NCI-H1417 (cell line): ENCODE measurements around the gene TMED9.
"Not testable (repeated sequence)": the region's sequence is repeated elsewhere in the genome, so short reads cannot be mapped to it uniquely, and the experiment has no call there.

ENCODE experiments used
- DNase-seq, 3 experiments: peaks; one replicate each; lab custom pipeline; 2025; lab: John Stamatoyannopoulos, UW

Gene TMED9

DNA sequence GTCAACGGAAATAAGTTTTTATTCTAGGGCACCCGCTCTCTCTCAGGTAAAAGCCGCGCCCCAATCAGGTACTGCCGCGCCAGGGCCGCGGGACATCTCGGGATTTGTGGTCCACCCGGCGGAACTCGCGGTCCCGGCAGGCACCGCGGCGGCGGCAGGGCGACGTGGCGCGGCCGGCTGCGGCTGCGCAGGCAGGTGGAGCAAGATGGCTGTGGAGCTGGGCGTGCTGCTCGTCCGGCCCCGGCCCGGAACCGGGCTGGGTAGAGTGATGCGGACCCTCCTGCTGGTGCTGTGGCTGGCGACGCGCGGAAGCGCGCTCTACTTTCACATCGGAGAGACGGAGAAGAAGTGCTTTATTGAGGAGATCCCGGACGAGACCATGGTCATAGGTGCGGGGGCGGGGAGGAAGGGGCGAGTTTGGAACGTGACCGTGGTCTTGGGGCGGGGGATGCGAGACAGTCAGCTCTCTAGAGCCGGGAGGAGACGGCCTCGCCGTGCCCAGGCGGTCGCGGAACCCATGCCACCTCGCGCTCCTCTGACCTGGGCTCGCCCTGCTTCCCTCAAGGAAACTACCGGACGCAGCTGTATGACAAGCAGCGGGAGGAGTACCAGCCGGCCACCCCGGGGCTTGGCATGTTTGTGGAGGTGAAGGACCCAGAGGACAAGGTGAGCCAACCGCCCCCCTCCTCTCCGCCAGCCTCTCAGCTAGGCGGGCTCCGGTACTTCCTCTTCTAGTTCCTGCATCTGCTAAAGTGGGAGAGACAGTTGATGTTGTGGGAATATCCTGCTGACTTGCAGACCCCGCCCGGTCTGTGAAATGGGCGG lies at the start of gene TMED9:
TMED9 (plus strand) TSS at position 194 of the 825 bp plus-strand sequence; CDS start at position 206, 12 bp downstream.
- peak; percentile 79 to 90 (median 84) for DNase-seq

DNA sequence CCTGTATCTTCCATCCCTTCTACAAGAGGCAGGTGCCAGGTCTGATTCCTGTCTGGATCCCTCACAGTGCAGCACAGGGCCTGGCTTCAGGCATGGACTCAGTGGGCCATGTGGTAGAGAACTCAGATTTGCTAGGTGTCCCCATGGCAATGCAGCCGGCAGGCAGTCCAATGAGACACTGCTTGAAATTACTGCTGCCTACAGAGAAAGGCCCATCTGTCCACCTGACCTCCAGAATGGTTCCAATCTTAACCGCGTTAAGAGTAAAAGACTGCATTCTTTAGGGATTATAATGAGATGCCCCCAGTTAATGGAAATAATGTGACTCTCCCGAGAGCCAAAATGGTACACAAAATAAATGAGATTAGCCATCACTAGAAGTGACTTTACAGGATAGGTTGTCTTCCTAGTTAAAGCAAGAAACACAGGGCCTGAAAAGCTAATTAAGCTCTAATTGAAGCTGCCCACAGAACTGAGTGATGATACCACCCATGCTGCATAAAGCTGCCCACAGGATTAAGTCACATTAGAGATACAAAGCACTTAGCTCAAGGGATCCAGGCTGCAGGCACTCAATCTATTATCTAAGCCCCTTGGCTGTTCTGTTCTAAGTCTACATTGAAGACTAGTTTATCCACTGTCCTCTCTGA lies 49.1 kb upstream of the TMED9 start:
- no peak for DNase-seq

DNA sequence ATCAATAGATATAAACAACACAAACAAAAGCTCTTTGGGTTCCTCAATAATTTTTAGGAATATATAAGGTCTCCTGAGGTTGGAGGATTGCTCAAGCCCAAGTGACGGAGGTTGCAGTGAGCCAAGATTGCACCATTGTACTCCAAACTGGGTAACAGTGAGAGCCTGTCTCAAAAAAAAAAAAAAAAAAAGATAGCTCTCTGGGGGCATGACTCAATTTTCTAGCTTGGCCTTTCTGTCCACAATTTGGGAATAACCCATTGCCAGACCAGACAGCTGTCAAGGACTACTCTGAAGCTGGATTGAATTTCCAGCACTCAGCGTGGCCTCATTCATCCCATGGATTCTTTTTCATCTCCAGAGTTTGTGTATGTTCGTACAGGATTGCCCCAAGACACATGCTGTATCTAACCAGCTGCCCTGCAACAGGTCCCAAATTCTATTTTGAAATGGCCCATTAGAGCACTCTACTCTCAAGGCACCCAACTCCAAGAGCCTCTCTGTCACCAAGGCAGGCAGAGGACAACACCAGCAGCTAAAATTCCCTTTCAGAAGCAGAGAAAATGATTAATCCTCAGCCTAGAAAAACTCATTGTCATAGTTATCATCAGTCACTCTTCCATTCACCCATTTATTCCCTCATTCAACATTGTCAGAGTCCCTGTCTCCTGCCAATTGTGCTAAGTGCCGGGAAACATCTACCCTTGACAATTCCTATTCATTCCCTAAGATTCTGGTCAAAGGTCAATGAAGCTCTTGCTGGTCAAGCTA lies 46.3 kb upstream of the TMED9 start:
- DNase-seq, result no peak

DNA sequence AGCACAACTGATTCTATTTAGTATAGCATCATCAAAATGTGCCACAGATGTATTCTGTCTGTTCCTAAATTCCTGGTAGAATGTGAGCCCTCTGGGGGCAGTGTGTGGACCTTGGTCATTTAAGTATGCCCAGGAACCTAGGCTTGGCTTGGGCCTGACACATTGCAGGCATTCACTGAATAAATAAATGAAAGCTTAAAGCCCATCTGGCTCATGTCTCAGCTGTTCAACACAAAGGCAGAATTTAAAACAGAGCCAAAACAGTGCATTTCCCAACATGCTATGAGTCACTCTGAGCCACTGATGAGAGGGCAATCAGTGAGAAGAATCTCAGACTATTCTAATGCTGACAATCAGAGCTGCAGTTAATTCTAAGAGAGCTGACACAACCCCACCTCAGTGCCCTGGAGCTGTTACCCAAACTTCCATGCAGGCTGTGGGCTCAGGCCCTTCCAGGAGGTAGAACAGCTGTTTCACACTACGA lies 45.7 kb upstream of the TMED9 start:
- no peak for DNase-seq

DNA sequence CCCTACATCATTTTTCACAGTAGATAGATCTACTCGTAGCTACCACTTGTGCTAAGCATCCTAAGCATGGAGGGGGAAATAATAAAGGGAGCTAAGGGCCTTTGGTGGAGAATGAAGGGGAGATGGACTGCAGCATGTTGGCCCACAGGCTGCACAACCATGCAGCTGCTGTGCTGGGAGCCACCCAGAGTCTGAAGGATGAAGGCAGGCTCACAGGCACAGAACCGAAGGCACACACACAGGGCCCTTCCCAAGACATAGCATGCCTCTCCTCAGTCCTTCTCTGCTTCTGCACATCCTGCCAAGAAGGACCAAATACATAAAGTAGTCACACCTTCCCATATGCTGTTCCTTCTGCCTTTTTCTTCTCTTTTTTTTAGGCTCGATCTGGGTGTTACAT lies 44.3 kb upstream of the TMED9 start:
- DNase-seq, result no peak

DNA sequence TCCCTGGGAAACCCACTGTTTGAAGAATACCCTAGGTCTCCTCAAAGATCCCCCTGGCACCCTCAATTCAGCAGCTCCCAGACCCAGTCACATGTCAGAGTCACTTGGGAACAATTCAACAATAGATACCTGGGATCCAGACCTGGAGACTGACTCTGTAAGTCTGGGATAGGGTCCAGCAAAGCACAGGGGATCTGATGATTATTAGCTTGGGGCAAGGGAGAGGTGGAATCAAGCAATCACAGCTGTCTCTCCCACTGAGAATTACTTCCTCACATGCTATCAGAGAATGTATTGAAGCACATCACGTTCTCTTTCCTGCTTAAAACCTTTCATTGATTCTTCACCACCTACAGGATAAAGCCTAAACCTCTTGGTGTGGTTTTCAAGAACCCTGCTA lies 43.5 kb upstream of the TMED9 start:
- no peak for DNase-seq

DNA sequence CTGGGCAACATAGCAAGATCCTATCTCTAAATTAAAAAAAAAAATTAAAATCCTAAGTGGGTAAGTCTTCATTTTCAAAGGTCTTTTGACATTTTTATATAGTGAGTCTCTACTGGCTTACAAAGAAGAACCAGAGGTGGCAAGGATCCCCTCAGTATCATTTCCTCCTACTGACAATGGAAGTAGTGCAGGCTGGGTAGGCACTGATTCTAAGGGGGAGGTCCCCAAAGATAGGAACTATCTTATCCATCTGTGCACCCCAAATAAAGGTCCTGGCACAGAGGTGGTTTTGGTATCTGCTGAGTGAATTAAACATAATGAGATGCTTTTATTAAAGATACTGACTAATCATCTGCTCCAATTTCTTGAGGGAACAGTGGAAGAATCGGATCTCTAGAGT lies 41.9 kb upstream of the TMED9 start:
- no peak for DNase-seq

DNA sequence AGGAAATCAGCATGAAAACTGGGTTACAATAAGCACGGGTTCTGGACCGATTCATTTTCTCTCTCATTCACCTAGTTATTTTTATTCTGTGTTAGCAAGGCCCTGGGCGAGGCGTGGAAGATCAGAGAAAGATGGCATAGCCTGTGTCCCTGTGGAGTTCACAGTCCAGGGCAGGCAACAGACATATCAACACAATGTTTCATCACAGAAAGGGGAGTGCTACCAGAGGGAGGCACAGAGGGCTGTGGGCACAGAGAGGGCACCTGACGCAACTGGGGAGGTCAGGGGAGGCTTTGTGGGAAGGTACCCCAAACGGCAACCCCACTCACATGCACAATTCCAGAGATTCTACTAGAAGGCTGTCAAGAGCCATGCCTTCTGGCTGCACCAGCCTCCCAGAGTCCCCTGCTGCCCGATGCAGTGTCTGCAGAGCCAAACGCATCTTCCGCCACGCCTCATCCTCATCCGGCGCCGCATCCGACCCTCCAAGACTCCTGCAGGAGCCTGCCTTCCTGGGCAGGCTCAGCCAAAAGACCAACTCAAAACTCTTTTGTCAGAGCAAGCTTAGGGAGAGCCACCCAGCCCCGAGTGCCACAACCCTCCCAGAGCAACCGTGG lies 39.1 kb upstream of the TMED9 start:
- no peak for DNase-seq

DNA sequence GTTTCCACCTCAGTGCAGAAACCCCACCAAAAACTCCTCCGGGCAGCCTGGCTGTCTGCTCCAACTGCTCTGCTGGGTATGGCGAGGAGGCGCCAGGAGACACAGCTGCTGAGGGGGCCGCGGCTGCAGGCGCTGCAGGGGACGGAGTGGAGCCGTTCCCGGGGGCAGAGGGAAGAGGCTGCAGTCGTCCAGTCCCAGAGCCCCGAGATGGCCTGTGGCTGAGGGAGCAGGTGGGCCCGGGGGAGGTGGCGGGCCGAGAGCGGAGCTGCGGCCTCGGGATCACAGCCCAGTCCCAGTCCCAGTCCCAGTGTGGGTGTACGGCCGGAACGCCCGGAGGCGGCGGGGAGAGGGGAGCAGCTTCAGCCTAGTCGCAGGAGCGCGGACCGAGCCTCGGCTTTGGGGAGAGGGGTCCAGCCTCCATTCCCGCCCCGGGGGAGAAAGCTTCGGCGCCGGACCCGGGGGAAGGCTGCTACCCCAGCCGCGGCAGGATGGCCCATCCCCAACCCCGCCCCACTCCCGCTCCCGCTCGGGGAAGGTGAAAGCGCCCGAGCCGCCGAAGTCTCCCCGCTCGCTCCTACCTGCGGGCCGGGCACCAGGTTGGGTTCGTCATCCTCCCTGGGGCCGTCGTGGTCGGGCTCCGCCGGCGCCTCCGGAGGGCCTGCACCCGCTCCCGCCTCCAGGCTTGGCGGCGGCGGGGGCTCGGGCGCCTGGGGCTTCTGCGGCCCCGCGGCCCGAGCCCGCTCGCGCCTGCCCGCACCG lies 38.2 kb upstream of the TMED9 start:
- DNase-seq, result peak in 2 of 3 experiments; percentile 49 to 55

DNA sequence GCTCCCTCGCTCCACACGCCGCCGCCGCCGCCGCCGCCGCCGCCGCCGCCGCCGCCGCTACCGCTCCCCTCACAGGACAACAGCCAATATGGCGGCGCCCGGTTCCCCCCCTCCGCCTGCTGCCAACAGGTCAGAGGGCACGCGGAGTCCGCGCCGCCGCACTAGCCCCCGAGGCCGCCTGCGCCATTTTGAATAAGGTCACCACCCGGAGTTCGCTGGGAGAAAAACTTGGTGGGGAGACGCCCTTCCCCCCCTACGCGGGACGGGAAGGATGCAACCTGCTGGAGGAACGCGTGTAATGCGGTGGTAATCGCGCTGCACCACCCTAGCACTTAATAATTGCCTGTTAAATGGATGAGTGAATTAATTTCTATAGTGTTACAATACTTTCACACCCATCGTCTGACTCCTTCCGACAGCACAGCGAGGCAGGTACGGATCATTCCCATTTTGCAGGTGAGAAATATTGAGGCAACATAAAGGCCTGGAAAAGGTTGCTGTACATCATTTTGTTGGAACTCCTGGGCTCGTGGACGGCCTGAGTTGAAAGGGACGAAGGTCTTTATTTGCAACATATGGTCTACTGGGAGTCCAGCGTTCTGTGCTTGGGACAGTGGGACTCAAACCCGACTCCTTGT lies 37.4 kb upstream of the TMED9 start, which contains the start of gene FAM193B:
FAM193B (minus strand) TSS at position 90 of the 638 bp plus-strand sequence. CDS start 105 bp downstream, outside the sequence.
- DNase-seq, result peak; percentile 85 to 92 (median 92)

DNA sequence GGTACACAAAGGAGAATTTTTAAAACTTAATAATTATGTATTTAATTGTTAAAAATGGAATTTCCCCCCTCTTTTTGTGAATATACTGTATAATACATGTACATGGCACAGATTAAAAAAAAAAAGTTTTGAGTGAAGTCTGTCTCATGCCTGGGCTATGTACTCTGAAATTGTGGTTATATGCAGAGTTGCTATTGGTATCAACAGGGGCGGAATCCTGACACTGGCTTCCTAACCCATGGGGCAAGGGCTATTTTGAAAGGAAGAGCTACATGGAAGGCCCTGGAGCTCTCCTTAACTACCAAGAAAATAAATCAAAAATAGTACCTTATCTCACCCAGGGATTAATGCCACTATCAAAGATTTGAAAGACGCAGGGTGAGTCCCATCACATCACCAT lies 36.8 kb upstream of the TMED9 start:
- DNase-seq, result no peak

DNA sequence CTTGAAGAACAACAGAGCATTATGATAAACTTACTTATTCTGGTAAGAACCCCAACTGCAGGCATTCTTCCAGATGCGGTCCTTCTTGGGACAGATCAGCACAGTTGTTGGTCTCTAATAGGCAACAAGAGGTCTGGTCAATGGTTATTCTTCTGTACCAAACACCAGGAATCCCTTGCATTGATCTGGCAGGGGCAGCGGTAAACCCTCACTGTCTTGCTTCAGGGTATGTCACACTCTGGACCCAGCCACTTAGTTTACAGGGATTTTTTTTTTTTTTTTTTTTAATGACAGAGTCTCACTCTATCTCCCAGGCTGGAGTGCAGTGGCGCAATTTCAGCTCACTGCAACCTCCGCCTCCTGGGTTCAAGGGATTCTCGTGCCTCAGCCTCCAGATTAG lies 36.3 kb upstream of the TMED9 start:
- no peak for DNase-seq

DNA sequence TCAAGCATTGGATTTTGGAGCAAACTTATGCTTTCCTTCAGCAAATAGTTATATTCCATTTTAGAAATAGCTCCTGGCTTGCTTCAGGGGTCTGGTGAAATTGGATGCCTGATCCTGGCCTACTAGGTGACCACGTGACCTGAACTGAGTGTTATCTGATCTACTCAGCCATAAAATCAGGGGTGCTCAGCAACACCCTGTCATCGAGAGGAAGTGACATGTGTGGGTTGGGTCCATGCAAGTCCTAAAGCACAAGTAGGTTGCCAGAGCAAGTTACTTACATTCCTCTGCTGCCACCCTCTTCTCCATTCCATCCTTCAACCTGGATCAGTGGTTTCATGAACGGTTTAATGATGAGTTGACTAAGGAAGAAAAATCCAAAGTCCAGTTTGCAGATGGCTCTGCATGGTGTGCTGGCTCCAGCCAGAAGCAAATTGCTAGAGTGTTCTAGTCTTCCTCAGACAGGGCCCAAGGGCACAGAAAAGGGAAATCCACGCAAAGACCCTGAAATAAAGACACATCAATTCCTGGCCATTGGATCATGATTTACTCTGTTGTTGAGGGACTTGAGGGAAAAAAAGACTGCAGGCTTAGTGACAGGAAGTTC lies 34.9 kb upstream of the TMED9 start:
- no peak for DNase-seq

DNA sequence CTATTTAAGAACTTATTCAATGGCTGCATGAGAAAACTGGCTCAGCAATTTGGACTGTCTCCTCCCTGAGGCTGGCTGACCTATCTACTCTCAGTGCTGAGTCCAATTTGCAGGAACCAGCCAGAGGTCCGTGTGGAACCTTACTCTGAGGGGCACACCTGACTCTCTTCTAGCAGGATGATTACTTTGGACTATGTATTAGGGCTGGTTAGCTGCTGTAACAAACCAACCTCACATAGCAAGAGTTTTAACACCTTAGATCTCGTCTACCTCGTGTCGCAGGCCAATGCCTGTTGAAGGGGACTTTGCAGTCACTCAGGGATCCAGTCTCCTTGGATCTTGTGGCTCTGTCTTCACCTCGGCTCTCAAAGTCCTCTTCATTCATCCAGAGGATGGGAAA lies 34.2 kb upstream of the TMED9 start:
- DNase-seq, result no peak

DNA sequence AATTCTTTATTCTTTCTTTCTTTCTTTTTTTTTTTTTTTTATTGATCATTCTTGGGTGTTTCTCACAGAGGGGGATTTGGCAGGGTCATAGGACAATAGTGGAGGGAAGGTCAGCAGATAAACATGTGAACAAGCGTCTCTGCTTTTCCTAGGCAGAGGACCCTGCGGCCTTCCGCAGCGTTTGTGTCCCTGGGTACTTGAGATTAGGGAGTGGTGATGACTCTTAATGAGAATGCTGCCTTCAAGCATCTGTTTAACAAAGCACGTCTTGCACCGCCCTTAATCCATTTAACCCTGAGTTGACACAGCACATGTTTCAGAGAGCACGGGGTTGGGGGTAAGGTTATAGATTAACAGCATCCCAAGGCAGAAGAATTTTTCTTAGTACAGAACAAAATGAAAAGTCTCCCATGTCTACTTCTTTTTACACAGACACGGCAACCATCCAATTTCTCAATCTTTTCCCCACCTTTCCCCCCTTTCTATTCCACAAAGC lies 32.5 kb upstream of the TMED9 start:
- not testable (repeated sequence) for DNase-seq

DNA sequence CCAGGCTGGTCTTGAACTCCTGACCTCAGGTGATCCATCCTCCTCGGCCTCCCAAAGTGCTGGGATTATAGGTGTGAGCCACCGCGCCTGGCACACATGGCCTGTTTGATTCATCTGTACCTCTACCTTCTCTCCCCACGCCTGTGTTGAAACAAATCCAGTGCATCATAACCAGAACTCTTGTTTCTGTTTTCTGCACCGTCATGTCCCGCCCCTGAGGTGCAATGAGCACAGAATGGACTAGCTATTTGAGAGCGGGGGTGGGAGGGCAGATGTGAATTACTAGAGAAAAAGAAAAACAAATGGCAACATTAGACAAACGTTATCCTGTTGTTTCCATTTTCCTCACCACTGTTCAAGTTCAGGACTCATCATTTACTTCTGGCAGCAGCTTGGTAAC lies 27.0 kb upstream of the TMED9 start:
- DNase-seq, result no peak

DNA sequence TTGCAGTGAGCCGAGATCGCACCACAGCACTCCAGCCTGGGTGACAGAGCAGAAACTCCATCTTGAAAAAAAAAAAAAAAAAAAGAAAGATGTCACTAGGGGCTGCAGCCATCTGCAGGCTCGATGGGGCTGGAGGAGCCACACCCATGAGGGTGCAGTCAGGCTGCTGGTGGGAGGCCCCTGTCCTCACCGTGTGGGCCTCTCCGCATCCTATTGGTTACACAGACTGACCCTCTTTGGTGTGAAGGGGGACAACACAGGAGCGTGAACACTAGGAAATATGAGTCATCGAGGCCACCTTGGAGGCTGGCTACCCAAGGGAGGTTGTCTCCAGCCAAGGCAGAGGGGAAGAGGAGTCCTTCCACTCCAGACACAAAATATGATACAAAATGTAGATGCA lies 23.7 kb upstream of the TMED9 start:
- DNase-seq, result no peak

DNA sequence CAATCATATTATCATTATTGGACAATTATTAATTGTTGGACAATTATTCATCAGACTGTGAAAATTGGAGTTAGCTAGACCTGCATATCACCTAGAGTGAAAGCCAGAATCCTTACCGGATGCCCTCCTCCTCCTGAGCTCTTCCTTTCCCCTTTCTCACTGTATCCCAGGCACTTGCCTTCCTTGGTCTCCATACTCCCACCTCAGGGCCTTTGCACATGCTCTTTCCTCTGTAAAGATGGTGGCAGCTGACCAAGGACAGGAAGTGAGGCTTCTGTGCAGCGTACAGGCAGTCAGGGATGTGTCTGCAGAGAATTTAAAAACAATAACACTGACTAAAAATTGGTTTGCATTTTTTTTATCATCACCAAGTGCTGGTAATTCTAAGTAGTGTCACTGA lies 22.1 kb upstream of the TMED9 start:
- DNase-seq, result no peak

DNA sequence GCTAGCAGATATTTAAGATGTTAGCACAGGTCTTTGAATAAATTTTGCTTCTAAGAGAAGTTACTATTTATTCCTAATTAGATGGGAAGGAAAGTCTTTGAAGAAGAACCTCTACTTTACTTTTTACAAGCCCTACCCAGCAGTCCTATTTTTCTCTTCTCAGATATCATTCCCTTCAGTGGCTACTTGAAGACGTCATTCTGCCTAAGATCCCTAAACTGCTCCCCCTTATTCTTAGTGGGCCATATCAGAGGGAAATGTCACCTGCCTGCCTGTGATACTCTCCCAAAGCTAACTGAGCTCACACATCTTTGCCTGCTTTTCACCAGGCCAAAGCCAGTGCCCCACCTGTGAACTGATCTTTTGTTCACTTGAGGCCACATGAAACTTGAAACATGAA lies 16.5 kb upstream of the TMED9 start:
- no peak for DNase-seq

DNA sequence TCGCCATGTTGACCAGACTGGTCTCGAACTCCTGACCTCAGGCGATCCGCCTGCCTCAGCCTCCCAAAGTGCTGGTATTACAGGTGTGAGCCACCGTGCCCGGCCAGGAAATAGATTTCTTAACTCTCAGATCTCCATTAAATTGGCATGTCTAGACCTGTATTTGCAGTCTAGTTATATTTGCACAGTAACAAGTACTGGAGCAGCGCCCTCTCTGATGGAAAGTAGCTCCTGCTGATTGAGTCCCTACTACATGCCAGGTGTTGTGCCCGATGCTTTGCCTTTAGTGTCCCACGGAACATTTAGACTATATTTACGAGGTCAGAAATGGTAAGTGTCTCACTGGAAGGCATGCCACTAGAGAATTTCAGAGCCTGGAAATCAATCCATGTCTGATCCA lies 15.8 kb upstream of the TMED9 start:
- DNase-seq, result no peak
